Peyer's patch (tissue), 4 donors: ENCODE results near the gene CDC25A. TPM values are rescaled to one million over a fixed set of nuclear protein-coding genes. Genes with fewer than 3 reads are reported as not detected.

ENCODE experiments used
- DNase-seq, 3 donors: peaks; one replicate each; pipeline ENCODE4 v3.0.0-alpha.2; 2017 to 2019
- H3K27ac ChIP-seq, 4 donors: fragments of 200-600 bp; sonication (generic); one replicate each; pipeline ENCODE4 v1.5.1; 2016 to 2019
- H3K27me3 ChIP-seq, 2 donors: fragments of 200-600 bp; sonication (generic); one replicate each; pipeline ENCODE4 v1.5.1; 2019
- H3K36me3 ChIP-seq, 3 donors: fragments of 200-600 bp; sonication (generic); one replicate each; pipeline ENCODE4 v1.5.1; 2016 to 2019
- H3K4me1 ChIP-seq, 4 donors: fragments of 200-600 bp; sonication (generic); one replicate each; pipeline ENCODE4 v1.5.1; 2016 to 2019
- H3K4me3 ChIP-seq, 4 donors: fragments of 200-600 bp; sonication (generic); 1 replicate in 3 of 4; 2 replicates in 1 of 4; pipeline ENCODE4 v1.5.1; 2016 to 2019; ENCODE audit warnings: mild to moderate bottlenecking in 1 of 4
- H3K9me3 ChIP-seq, 4 donors: fragments of 200-600 bp; sonication (generic); one replicate each; pipeline ENCODE4 v1.5.1; 2016 to 2019; ENCODE audit warnings: mild to moderate bottlenecking in 1 of 4
- POLR2A ChIP-seq, 2 donors: fragments of 450-650 bp; IDR thresholded peaks; one replicate each; pipeline ENCODE4 v1.5.1; 2017; ENCODE audit warnings: antibody characterized with exemption in 2 of 2, mild to moderate bottlenecking in 2 of 2, moderate library complexity in 2 of 2
- total RNA-seq, 4 donors: library from RNA; depleted of rRNA; stranded (reverse); fragments of >200 nt; gene quantifications; one replicate each; pipeline ENCODE4 v1.1.0, GENCODE V29; 2016
- TF ChIP-seq, protein P1 (sequence below), 6 experiments: fragments of 450-650 bp in 4 of 6; fragments of 200-600 bp in 2 of 6; sonication (generic) in 1 of 6; IDR thresholded peaks; one replicate each; pipeline ENCODE4 v1.5.1; 2017 to 2019; ENCODE audit warnings: antibody characterized with exemption in 6 of 6, mild to moderate bottlenecking in 3 of 6, moderate library complexity in 1 of 6

Gene CDC25A
- total RNA-seq, 4 donors from 2014 or later: 3.3 to 10.4 (median 6.3) TPM

DNA sequence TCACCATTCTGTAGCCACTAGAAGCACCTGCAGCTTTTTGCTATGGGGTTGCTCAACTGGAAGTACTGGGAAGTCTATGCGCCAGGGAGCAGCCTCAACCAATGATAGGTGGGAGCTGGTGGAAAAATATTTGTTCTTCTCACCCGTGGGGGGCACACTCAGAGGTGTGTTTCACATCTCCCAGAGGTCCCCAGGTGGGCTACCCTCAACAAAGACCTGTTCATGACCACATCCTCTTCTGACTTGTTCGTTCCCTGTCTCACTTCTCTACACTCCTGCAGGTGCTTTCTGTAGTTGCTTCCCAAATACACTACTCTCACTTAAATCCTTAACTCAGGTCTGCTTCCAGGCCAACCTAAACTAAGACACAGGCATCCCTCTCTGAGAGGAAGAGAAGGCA is 38.7 kb upstream of the CDC25A start:
- H3K9me3 ChIP-seq: no peaks in the 10 kb centered on the region
- no peaks in the 10 kb centered on the region for H3K36me3 ChIP-seq
- peak in 2 of 3 donors; percentile 66 to 69 for DNase-seq
- H3K27me3 ChIP-seq: no peaks in the 10 kb centered on the region
- no peak overlapping the region for H3K4me3 ChIP-seq
- H3K27ac ChIP-seq: peak overlapping the region in 1 of 4 donors; percentile 74
- peaks cover 0 to 18% (median 2%) of the 10 kb centered on the region in 4 donors for H3K4me1 ChIP-seq
- TF ChIP-seq, protein P1, sequence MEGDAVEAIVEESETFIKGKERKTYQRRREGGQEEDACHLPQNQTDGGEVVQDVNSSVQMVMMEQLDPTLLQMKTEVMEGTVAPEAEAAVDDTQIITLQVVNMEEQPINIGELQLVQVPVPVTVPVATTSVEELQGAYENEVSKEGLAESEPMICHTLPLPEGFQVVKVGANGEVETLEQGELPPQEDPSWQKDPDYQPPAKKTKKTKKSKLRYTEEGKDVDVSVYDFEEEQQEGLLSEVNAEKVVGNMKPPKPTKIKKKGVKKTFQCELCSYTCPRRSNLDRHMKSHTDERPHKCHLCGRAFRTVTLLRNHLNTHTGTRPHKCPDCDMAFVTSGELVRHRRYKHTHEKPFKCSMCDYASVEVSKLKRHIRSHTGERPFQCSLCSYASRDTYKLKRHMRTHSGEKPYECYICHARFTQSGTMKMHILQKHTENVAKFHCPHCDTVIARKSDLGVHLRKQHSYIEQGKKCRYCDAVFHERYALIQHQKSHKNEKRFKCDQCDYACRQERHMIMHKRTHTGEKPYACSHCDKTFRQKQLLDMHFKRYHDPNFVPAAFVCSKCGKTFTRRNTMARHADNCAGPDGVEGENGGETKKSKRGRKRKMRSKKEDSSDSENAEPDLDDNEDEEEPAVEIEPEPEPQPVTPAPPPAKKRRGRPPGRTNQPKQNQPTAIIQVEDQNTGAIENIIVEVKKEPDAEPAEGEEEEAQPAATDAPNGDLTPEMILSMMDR (IDR thresholded peaks at IDR 0.05): no peak
- no peak for TF ChIP-seq POLR2A (IDR thresholded peaks at IDR 0.05)

DNA sequence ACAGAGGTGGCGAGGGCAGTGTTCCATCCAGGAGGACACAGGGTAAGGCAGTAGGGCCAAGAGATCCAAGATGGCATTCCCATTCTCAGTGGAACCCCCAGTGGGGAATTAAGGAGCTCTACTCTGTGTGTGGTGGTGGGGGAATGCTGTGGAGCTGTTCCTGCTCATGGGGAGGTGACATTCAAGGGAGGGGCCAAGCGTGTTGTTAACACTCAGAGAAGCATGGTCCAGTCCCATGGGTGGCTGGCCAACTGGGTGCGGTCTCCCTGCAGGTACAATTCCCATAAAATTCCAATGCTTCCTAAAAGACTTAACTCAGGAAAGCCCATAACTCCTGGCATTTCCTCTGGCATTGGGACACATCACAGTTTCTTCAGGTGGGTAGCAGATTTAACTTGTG is 37.4 kb upstream of the CDC25A start:
- no peaks in the 10 kb centered on the region for H3K9me3 ChIP-seq
- H3K4me3 ChIP-seq: no peak overlapping the region
- no peaks in the 10 kb centered on the region for H3K27me3 ChIP-seq
- peak overlapping the region in 1 of 4 donors; percentile 74 for H3K27ac ChIP-seq
- peaks cover 0 to 16% (median 5%) of the 10 kb centered on the region in 4 donors for H3K4me1 ChIP-seq
- H3K36me3 ChIP-seq: no peaks in the 10 kb centered on the region
- no peak for DNase-seq
- TF ChIP-seq, protein P1 (IDR thresholded peaks at IDR 0.05): no peak
- TF ChIP-seq POLR2A (IDR thresholded peaks at IDR 0.05): no peak

DNA sequence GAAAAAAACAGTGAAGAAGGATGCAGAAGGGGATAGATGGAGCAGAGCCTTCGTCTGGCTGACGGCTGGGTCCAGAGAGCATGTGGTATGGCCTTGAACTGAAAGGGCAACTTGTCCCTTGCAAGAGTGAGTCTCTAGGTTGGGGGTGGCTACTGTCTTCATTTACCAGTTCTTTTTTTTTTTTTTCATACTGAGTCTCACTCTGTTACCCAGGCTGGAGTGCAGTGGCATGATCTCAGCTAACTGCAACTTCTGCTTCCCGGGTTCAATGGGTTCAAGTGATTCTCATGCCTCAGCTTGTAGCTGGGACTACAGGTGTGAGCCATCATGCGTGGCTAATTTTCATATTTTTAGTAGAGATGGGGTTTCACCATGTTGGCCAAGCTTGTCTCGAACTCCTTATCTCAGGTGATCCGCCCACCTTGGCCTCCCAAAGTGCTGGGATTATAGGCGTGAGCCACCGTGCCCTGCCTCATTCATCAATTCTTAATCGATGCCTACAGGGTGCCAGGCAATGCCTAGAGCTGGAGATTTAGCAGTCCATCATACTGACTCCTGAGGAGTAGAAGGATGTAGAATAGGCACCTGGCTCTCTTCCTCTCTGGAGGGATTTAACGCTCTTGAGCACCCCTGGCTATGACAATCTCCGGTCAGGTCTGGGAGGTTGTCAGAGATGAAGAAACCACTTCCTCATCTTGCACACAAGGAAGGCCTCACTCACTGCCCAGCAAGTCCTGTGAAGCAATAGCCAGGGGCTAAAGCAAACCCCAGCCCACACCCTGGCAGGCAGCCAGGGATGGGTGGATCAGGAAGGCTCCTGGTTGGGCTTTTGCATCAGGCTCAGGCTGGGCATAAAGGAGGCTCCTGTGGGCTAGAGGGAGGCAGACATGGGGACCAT is 34.6 kb upstream of the CDC25A start, which contains the start of gene CAMP:
Gene CAMP (plus strand): TSS at position 880 of the 898 bp plus-strand sequence. CDS start 17 bp downstream, at position 897.
- Histone ChIP-seq H3K36me3 (no peaks in the 10 kb centered on the region), H3K4me3 (no peak within 1 kb of the TSS), H3K27ac (peak within 1 kb of the TSS in 2 of 4 donors; percentile 49 to 74), H3K9me3 (no peaks in the 10 kb centered on the region), H3K27me3 (no peaks in the 10 kb centered on the region), H3K4me1 (peaks cover 0 to 16% (median 5%) of the 10 kb centered on the region in 4 donors)
- TF ChIP-seq, protein P1 (IDR thresholded peaks at IDR 0.05): no peak
- no peak for TF ChIP-seq POLR2A (IDR thresholded peaks at IDR 0.05)
- DNase-seq: peak in 2 of 3 donors; percentile 60 to 77

DNA sequence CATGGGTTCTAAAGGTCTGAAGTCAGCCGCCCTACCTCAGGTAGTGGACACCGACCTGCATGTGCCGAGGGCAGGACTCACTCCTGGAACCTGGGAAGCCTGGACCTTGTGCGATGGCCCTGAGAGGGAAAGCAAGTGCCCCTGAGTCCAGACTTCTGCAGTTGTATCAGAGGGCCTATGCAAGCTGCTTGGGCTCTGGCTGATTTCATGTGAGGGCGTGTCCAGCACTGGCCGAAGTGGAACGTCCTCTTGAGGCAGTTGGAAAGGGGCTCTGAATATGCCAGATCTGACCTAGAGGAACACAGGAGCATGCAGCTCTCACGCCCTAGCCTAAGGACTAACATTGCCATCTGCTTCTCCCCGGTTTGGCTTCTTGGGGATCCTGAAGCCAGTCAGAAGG is 32.5 kb upstream of the CDC25A start:
- TF ChIP-seq POLR2A (IDR thresholded peaks at IDR 0.05): no peak
- TF ChIP-seq, protein P1 (IDR thresholded peaks at IDR 0.05): no peak
- no peaks in the 10 kb centered on the region for H3K9me3 ChIP-seq
- no peak overlapping the region for H3K4me3 ChIP-seq
- peaks cover 0 to 16% (median 5%) of the 10 kb centered on the region in 4 donors for H3K4me1 ChIP-seq
- no peaks in the 10 kb centered on the region for H3K36me3 ChIP-seq
- no peaks in the 10 kb centered on the region for H3K27me3 ChIP-seq
- H3K27ac ChIP-seq: no peak overlapping the region
- no peak for DNase-seq

DNA sequence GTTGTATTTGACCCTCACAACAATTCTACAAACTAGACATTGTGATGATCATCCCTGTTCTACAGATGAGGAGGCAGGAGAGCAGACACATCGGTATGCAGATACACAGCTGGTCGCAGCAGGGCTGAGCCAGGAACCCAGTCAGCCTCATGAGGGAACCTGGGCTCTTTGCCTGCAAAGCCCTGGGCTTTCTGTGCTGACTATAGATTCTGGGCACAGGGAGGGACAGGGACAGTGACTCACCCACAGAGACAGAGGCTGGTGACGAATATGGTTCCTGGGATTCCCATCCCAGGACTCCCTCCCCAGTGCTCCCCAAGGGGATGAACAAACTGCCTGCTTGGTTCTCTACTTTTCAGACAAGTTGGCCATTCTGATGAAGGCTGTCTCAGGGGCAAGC is 31.3 kb upstream of the CDC25A start:
- H3K9me3 ChIP-seq: no peaks in the 10 kb centered on the region
- no peak for DNase-seq
- H3K4me1 ChIP-seq: peaks cover 0 to 10% (median 8%) of the 10 kb centered on the region in 4 donors
- H3K27me3 ChIP-seq: no peaks in the 10 kb centered on the region
- no peak overlapping the region for H3K27ac ChIP-seq
- no peak for TF ChIP-seq POLR2A (IDR thresholded peaks at IDR 0.05)
- TF ChIP-seq, protein P1 (IDR thresholded peaks at IDR 0.05): no peak
- no peak overlapping the region for H3K4me3 ChIP-seq
- H3K36me3 ChIP-seq: no peaks in the 10 kb centered on the region
